Ramos (cell line): ENCODE measurements around the gene RNF114.
"Not testable (repeated sequence)": the region's sequence is repeated elsewhere in the genome, so short reads cannot be mapped to it uniquely, and the experiment has no call there.

Experiments used
- in situ Hi-C: fragments of 300-500 bp; cut with MboI; formaldehyde crosslinking; loops from one replicate; pipeline ENCODE4 v1.14.3; 2022; ENCODE audit warnings: low sequenced_read_pairs; ENCODE audit not compliant: unreplicated experiment

RNF114 gene

DNA sequence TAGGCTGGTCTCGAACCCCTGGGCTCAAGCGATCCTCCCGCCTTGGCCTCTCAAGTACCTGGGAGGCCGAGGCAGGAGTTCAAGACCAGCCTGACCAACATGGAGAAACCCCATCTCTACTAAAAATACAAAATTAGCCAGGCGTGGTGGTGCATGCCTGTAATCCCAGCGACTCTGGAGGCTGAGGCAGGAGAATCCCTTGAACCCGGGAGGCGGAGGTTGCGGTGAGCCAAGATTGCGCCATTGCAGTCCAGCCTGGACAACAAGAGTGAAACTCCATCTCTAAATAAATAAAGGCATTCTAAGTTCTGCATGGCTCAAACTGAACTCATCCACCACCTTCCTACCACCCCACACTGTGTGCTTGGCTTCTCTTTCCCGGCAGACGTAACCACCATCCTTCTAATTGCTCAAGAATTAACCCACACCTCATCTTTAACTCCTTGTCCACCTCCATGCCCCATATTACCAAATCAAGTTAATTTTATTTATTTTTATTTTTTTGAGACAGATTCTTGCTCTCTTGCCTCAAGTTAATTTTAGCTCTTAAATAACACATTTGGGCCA, 19.7 kb downstream of the RNF114 start:
- in situ Hi-C loops = loop anchor here (25.0 kb wide), 1 partner anchor 506 kb away; no protein-coding TSS in a partner anchor

DNA sequence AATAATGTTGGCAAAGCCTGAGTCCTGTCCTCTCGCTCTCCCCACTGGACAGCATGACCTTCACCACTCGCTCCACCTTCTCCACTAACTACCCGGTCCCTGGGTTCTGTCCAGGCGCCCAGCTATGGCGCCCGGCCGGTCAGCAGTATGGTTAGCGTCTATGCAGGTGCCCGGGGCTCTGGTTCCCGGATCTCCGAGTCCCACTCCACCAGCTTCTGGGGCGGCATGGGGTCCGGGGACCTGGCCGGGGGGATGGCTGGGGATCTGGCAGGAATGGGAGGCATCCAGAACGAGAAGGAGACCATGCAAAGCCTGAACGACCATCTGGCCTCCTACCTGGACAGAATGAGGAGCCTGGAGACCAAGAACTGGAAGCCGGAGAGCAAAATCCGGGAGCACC, 20.5 kb downstream of the RNF114 start:
- in situ Hi-C loops = loop anchor here (25.0 kb wide), 1 partner anchor 506 kb away; no protein-coding TSS in a partner anchor

DNA sequence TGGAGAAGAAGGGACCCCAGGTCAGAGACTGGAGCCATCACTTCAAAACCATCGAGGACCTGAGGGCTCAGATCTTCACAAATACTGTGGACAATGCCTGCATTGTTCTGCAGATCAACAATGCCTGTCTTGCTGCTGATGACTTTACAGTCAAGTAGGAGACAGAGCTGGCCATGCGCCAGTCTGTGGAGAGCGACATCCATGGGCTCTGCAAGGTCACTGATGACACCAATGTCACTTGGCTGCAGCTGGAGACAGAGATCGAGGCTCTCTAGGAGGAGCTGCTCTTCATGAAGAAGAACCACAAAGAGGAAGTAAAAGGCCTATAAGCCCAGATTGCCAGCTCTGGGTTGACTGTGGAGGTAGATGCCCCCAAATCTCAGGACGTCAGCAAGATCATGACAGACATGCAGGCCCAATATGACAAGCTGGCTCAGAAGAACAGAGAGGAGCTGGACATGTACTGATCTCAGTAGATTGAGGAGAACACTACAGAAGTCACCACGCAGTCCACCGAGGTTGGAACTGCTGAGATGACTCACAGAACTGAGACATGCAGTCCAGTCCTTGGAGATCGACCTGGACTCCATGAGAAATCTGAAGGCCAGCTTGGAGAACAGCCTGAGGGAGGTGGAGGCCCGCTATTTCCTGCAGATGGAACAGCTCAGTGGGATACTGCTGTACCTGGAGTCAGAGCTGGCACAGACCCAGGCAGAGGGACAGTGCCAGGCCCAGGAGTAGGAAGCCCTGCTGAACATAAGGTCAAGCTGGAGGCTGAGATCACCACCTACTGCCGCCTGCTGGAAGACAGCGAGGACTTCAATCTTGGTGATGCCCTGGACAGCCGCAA, 21.1 kb downstream of the RNF114 start:
- in situ Hi-C loops = loop anchor here (25.0 kb wide), 1 partner anchor 505 kb away; no protein-coding TSS in a partner anchor

DNA sequence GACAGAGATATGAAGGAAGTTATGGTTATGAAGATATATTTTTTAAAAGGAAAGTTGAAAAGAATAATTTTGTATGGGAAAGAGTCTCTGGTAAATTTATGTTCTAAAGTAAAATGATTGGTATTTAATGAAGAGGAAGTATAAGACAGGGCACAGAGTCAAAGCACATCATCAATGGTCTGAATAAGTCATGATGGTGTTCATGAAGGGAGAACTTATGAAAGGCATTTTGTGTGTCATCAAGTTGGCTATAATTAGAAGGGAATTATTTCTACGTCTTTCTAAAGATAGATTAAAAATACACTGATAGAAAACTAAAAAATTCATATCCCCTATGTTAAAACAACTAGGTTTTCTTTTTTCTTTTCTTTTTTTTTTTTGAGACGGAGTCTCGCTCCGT, 25.2 kb downstream of the RNF114 start:
- in situ Hi-C loops = loop anchor here (25.0 kb wide), 1 partner anchor 501 kb away; no protein-coding TSS in a partner anchor

DNA sequence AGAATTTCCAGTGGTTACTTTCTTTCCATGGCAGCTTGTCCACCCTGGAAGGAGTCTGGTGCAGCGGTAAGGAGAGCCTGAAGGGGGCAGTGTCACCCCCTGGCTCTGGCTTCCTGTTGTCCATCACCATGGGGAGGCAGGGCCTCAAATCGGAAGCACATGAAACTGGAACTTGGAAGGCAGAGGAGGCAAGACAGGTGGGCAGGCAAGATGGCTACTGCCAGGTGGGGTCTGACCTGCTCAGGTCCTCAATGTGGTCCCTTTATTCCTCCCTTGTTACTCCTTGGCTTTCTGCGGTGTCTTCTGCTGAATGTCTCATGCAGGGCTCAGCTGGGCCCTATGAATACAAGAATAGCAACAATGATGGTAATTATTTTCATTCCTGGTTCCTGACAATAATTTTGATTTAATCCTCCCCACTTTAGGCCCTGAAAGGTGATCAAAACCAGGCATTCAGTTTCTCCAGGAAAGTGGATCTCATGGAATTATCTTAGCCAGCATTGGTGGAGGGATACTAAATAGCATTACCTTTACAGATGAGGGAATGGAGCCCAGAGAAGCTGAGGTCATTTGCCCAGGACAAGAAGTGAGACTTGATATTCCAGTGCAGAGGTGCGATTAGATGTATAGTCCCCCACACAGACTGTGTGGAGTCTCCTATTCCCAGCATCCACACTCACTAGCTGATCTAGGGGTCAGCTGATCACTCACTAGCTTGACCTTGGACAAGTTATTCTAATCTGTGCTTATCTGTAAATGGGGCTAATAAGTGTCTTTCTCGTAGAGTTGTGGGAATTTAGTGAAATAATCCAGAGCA, 29.0 kb downstream of the RNF114 start:
- in situ Hi-C loops = loop anchor here (5.0 to 25.0 kb wide), 2 partner anchors 212 to 497 kb away; no protein-coding TSS in a partner anchor

DNA sequence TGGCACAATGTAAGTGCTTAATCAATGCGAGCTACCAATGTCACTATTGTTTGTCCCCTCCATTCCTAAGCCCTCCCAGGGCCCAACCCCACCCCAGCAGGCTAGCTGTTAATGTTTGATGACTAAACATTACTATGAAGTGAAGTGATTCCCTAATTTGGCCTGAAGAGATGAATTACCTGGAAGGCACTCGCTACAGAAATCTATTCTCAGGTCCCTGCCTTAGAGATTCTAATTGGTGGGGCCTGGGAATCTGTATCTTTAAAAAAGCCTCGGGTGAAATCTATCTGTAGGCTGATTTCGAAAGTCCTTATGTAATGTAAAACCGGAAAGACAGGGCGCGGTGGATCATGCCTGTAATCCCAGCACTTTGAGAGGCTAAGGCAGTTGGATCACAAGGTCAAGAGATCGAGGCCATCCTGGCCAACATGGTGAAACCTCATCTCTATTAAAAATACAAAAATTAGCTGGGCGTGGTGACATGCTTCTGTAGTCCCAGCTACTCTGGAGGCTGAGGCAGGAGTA, 29.6 kb downstream of the RNF114 start:
- in situ Hi-C loops = loop anchor here (5.0 to 25.0 kb wide), 2 partner anchors 211 to 496 kb away; no protein-coding TSS in a partner anchor

DNA sequence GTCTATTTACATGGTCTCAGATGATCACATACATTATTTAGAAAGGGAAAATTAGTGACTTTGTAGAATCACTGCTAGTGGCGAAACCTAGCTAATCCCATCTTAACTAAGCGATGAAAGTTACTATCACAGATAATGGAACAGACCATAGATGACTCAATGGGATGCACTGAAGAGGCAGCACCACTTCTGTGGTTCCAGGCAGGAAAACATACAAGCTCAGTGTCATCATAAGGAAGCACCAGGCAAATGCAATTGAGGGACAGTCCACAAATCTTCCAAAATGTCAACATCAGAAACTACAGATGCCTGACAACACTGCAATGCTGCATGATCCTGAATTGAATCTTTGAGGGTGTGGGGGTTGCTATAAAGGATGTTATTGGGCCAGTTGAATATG, 30.7 kb downstream of the RNF114 start:
- in situ Hi-C loops = loop anchor here (5.0 to 25.0 kb wide), 2 partner anchors 210 to 495 kb away; no protein-coding TSS in a partner anchor

DNA sequence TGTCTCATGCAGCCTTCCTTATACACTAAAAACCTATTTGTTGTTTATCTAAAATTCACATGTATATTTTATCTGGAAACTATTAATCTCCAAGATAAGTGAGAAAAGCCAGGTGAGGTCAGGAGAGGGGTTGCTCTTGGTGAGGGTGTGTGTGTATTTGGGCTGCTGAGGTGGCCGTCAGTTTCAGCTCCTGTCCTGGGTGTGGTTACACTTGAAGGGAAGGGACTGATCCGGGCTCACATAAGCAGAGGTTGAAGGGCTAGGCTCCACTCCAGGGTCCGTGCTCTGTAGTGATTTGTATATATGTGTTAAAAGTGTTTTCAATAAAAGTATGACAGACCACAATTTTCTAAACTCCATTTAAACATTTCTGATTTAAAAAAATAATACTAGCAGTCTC, 33.0 kb downstream of the RNF114 start:
- in situ Hi-C loops = loop anchor here (5.0 to 25.0 kb wide), 2 partner anchors 208 to 493 kb away; no protein-coding TSS in a partner anchor

DNA sequence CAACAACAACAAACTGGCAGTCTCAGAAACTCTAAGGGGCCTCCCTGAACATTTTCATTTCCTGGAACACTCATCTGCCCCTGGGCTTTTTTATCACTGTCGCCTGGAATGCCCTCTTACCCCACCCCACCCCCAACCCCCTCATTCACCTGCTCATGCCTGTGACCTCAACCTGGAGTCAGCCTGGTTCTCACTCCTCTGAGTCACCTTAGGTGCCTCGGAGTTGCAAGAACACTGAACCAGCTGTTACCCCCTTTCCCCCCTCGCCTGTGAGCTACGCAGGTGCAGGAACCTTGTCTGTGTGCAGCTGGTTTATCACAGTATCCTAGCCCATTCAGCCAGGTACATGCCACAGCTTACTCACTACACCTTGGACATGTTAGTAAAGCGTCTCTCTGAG, 33.7 kb downstream of the RNF114 start:
- in situ Hi-C loops = loop anchor here (5.0 to 25.0 kb wide), 2 partner anchors 207 to 492 kb away; no protein-coding TSS in a partner anchor

DNA sequence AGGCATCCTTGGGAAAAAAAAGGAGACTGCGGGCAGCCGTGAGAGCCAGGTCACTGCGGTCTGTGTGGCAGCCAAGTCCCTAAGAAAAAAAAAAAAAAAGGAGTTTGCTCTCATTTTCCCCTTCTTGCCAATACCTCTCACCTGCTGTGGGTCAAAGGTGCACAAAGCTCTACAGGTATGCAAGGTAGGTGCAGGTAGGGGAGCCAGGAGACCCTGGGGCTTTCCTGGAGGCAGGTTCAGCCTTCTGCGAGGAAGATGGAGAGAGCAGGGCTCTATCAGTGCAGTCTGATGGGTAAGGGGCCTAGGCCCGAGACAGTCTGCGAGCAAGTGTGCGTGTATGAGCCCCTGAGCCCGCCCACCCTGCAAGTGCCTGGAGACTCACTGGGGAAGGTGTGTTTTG, 34.3 kb downstream of the RNF114 start:
- in situ Hi-C loops = loop anchor here (25.0 kb wide), 1 partner anchor 492 kb away; no protein-coding TSS in a partner anchor

DNA sequence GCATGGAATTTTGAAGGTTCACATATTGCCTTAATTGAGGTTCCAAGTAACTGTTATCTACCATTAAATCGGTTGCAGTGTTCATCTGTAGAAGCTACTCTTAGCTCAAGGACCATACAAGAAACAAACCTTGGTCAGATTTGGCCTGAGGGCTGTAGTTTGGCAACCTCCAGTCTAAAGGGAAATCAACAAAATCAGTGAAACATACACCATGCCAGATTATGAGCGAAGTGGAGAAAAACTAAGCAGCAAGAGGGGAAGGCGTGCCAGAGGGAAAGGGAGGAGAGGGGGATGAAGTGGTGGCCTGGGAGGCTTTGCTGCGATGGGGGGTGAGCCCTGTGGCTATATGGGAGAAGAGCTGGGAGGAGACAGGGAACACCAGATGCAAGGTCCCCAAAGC, 37.8 kb downstream of the RNF114 start:
- in situ Hi-C loops = loop anchor here (25.0 kb wide), 1 partner anchor 488 kb away; no protein-coding TSS in a partner anchor

DNA sequence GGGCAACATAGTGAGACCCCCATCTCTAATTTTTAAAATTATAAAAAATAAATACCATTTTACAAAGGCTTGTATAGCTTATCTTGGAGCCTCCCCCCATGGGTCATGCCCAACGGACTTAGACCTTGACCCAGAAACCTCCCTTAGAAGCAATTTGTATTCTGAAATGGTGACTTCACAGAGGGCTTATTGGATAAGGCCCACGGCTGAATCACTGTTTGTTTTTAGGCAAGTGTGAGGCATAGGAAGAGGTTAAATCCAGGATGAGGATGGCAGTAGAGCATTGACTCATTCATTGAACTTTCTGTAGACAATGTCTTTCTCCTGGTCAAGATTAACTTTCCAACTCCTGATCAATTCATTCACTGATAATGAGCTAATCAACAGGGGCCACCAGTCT, 40.3 kb downstream of the RNF114 start:
- in situ Hi-C loops = no loop called here

DNA sequence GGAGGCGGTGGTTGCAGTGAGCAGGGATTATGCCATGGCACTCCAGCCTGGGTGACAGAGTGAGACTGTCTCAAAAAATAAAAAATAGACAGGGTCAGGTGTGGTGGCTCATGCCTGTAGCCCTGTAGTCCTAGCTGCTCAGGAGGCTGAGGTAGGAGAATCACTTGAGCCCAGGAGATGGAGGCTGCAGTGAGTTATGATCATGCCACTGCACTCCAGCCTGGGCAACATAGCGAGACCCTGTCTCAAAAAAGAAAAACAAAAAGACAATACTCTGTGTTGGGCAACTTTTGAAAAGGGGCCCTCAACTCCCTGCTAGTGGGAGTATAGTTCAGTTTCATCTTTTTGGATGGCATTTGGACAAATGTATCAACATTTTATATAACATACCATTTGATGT, 41.5 kb downstream of the RNF114 start:
- in situ Hi-C loops = not testable (repeated sequence)

DNA sequence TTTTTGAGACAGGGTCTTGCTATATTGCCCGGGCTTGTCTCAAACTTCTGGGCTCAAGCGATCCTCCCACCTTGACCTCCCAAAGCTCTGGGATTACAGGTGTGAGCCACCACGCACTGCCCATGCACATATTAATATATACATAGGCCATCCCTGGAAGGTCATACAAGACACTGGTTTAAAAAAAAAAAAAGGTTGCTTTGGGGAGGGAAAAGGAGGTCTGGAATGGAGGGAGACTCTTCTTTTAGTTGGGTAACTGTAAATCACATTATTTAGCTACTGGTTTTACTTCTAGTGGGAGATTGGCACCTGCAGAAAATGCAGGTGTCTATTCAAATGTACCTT, 42.5 kb downstream of the RNF114 start:
- in situ Hi-C loops = no loop called here

DNA sequence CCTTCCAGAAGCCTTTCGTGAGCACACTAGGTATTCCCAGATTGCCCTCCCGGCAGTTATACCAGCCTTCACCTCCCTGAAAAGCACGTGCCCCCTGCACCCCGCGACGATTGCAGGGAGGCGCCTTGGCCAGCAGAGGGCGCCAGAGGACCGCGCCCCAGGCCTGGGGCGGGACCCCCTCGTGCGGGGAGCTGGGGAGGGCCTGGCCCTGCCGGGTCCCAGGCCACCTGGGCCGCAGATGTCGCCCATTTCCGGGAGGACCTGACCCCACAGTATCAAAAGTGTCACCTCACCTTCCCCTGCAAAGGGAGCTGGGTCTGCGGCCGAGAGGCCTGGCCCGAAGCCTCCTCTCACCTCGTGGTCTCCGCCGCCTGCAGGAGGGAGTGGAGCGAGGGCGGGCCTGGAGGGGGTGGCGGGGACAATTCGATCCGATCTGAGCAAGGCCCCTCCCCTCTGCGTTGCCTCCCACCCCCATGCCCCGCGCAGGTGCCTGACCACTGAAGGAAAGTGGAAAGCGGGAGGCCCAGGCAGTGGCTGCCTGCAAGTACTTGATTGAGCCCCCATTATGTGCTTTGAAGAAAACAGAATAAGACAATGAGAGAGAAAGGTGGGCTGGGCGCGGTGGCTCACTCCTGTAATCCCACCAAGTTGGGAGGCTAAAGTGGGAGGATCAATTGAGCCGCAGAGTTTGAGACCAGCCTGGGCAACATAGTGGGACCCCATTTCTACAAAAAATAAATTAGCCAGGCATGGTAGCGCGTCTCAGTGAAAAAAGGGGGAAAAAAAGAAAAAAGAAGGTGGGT, 43.0 kb downstream of the RNF114 start:
- in situ Hi-C loops = no loop called here

DNA sequence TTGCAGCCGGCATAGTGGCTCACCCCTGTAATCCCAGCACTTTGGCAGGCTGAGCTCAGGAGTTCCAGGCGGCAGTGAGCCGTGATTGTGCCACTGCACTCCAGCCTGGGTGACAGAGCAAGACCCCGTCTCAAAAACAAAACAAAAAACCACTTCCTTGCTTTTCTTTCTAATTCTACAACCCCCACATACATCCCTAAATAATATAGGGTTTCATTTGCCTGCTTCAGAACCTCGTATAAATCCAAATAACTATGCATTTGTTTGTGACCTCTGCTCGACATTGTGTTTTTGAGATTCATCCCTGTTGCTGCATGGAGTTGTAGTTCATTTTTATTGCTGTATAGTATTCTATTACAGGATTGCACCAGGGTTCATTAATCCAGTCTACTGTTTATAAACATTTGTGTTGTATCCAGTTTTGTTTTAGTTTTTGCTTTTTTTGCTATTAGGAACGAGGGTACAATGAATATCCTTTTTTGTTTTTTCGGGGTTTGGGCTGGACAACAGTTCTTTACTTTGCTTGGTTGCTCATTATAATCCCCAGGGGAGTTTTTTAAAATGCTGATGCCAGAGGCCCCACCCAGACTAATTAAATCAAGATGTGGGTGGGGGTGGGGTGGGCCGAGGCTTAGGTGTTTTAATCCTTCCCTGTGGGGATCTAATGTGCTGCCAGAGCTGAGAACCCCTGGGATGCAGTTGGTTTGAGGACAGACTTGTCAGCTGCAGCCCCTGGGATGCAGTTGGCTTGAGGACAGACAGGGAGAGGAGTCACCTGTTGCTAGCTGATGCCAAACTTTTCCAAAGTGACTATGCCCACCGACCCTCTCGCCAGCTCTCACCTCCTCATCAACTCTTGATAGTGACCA, 44.2 kb downstream of the RNF114 start:
- in situ Hi-C loops = loop anchor here (5.0 kb wide), 1 partner anchor 92 kb away; no protein-coding TSS in a partner anchor

DNA sequence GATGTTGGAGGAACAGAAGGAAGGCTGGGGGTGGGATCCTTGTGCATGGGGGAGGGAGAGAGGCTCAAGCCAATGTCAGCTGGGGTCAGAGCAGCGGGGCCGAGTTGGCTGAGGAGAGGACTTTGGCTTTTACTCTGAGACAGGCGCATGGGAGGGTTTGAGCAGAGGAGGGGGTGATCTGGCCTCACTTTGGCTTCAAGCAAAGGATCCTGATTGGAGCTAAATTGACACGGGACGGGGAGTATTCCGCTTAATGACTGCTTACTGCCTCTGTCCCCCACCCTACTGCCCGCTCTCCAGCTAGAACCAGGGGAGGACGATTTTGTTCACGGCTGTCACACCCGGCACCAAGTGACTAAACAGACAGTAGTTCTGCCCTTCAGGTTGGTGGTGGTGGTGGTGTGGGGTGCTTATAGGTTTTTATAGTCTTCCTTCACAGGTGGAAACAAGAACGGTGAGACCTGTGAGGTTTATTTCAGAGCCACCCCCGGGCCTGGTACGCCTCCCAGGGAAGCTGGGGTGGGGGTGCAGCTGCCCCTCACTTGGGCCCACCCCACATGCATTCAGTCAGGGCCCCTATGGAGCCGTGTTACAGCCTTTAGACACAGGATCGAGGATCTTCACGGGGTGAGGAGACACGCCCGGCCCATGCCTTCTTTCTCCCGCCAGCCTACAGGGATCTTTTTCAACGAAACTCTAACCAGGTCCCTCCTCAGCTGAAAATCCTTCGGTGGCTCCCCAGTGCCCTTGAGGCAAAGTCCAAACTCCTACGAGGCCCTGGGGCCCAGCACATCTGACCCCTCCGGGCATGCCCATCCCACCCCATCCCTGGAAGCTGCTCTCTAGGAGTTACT, 45.2 kb downstream of the RNF114 start:
- in situ Hi-C loops = loop anchor here (5.0 kb wide), 1 partner anchor 91 kb away; no protein-coding TSS in a partner anchor
